ENCODE data around the gene FRS2.

The FRS2 gene

DNA sequence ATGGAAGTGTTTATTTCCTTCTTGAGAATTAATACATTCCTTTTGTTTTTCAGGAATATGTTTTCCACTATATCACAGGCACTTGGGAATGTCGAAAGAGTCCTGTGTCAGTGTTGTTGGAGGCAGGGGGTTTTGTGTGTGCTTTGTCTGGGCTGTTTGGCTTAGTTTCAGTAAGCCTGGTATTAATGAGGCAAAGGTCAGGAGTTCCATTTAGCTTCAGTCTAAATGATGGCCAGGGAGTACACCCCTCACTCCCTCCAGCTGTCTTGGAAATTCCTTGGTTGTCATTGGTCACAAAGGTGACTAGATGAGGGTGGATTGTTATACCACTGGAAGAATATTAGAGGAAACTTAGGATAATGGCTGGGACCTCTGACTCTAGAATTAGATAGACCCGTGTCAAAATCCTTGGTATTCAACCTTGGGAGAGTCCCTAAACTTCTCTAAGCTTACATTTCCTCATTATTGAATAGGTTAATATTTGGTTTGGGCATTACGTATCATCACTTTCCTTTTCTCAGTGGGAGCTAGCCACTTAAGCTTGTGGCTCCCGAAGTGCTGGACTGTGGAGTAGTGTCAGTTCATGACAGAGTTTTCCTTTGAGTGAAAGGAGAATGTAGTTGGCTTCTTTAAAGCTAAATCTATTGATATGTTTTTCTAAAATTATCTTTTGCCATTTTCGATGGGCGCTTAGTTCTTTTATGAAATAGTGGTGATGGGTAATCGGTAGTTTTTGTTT is 5.2 kb downstream of the FRS2 start:
- TF ChIP-seq Cebpa-rat (IDR thresholded peaks at IDR 0.05) = no peak
- H3K4me1 ChIP-seq = peaks cover 14% of the 10 kb centered on the region
- H3K4me2 ChIP-seq = no peak overlapping the region
- H3K27ac ChIP-seq = no peak overlapping the region
- no peak overlapping the region for H3K9ac ChIP-seq
- peaks cover 7% of the 10 kb centered on the region for H3K36me3 ChIP-seq
- H3K9me3 ChIP-seq = peaks cover 6% of the 10 kb centered on the region; the same call in 1 of the 2 replicates
- no peaks in the 10 kb centered on the region for H3K27me3 ChIP-seq
- H4K20me1 ChIP-seq = peaks cover 65% of the 10 kb centered on the region
- H3K4me3 ChIP-seq = no peak overlapping the region

DNA sequence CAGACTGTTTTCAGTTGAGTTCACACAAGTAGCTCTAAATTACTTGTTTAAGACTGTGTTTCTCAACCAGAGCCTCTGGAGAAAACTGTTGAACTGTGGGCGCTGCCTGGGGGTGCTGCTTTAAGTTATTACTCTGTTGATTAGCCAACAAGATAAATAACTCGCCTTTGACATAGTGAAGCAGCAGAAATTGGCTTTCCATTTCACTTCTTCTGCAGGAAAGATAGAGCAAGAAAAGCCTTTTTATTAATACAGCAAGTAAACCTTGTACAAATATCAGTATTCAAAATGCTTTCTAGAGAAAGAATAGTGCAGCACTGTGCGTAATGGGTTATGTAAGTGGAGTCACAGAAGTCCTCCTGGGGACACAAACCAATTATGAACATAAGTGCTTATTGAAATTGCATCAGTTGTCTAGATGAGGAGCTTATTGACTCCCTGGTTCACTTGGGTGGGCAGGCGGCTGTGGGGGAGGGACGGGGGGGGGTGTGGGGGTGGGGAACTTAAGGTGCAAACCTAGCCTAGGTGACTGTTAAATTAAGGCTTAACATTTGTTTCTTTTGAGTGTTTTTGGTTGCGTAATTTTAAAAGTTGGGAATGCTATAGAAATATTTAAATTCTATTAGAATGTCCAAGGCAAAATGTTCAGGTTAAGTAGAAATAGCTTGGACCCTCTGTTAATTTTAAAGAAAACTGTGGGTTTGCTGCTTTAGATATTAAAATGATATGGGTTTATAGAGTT is 6.3 kb downstream of the FRS2 start:
- no peak overlapping the region for H3K4me3 ChIP-seq
- no peak overlapping the region for H3K4me2 ChIP-seq
- peaks cover 8% of the 10 kb centered on the region for H3K4me1 ChIP-seq
- TF ChIP-seq Cebpa-rat (IDR thresholded peaks at IDR 0.05) = no peak
- no peaks in the 10 kb centered on the region for H3K27me3 ChIP-seq
- H3K9ac ChIP-seq = no peak overlapping the region
- peaks cover 10% of the 10 kb centered on the region for H3K36me3 ChIP-seq
- H3K27ac ChIP-seq = no peak overlapping the region
- H3K9me3 ChIP-seq = peaks cover 14% of the 10 kb centered on the region
- H4K20me1 ChIP-seq = peaks cover 64% of the 10 kb centered on the region

- peaks cover 46% of the 10 kb centered on the region for H4K20me1 ChIP-seq
- no peaks in the 10 kb centered on the region for H3K27me3 ChIP-seq
- peaks cover 20% of the 10 kb centered on the region for H3K9me3 ChIP-seq
- H3K4me3 ChIP-seq = no peak overlapping the region
- no peak overlapping the region for H3K9ac ChIP-seq
- H3K4me1 ChIP-seq = no peaks in the 10 kb centered on the region
- H3K36me3 ChIP-seq = peaks cover 13% of the 10 kb centered on the region
- no peak for TF ChIP-seq Cebpa-rat (IDR thresholded peaks at IDR 0.05)
- no peak overlapping the region for H3K4me2 ChIP-seq
- H3K27ac ChIP-seq = no peak overlapping the region
Measured at GRCh38 chr12:69479675-69480074, 9.5 kb downstream of the FRS2 start.

GRCh38 chr12:69480698-69481097 is 10.5 kb downstream of the FRS2 start:
- Histone ChIP-seq H3K9ac (no peak overlapping the region), H4K20me1 (peaks cover 37% of the 10 kb centered on the region), H3K27me3 (no peaks in the 10 kb centered on the region), H3K36me3 (peaks cover 23% of the 10 kb centered on the region), H3K4me3 (no peak overlapping the region), H3K4me2 (no peak overlapping the region), H3K9me3 (peaks cover 30% of the 10 kb centered on the region), H3K4me1 (no peaks in the 10 kb centered on the region), H3K27ac (no peak overlapping the region)
- no peak for TF ChIP-seq Cebpa-rat (IDR thresholded peaks at IDR 0.05)

DNA sequence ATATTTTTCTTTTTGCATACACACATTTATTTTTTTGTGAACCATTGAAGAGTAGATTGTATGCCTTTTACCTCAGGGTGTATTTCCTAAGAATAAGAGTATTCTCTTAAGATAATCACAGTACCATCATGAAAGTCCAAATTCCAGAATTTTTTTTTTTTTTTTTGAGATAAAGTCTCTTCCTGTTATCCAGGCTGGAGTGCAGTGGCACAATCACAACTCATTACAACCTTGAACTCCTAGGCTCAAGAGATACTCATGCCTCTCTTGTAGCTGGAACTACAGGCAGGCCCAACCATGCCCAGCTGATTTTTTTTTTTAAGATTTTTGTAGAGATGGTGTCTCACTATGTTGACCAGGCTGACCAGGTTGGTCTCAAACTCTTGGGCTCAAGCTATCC is 10.9 kb downstream of the FRS2 start:
- no peak for TF ChIP-seq Cebpa-rat (IDR thresholded peaks at IDR 0.05)
- peaks cover 35% of the 10 kb centered on the region for H3K9me3 ChIP-seq
- H3K9ac ChIP-seq = no peak overlapping the region
- peaks cover 33% of the 10 kb centered on the region for H4K20me1 ChIP-seq
- no peak overlapping the region for H3K4me3 ChIP-seq
- no peak overlapping the region for H3K4me2 ChIP-seq
- H3K36me3 ChIP-seq = peaks cover 26% of the 10 kb centered on the region
- H3K27ac ChIP-seq = no peak overlapping the region
- no peaks in the 10 kb centered on the region for H3K4me1 ChIP-seq
- H3K27me3 ChIP-seq = no peaks in the 10 kb centered on the region

DNA sequence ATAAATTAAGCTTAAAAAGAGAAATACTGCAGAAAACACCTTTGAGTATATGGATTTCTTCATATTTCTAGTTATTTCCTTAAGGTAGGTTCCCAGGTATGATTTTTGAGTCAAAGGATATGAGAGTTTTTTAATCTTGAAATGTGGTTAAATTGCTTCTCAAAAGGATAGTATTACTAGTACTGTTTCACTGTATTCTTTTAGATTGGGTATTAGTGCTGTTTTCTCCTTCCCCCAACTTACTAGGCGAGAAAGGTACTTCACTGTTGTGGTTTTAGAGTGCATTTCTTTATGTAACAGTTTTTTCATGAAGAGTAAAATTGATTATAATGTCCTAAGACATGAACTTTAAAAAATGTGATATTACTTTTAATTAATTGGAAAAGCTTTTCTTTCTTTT is 13.5 kb downstream of the FRS2 start:
- H3K4me1 ChIP-seq = no peaks in the 10 kb centered on the region
- no peak overlapping the region for H3K4me2 ChIP-seq
- peaks cover 49% of the 10 kb centered on the region for H3K36me3 ChIP-seq
- H3K9me3 ChIP-seq = peaks cover 60% of the 10 kb centered on the region
- peaks cover 29% of the 10 kb centered on the region; the same call in 1 of the 2 replicates for H4K20me1 ChIP-seq
- no peak overlapping the region for H3K9ac ChIP-seq
- no peaks in the 10 kb centered on the region for H3K27me3 ChIP-seq
- no peak overlapping the region for H3K27ac ChIP-seq
- no peak for TF ChIP-seq Cebpa-rat (IDR thresholded peaks at IDR 0.05)
- H3K4me3 ChIP-seq = no peak overlapping the region

DNA sequence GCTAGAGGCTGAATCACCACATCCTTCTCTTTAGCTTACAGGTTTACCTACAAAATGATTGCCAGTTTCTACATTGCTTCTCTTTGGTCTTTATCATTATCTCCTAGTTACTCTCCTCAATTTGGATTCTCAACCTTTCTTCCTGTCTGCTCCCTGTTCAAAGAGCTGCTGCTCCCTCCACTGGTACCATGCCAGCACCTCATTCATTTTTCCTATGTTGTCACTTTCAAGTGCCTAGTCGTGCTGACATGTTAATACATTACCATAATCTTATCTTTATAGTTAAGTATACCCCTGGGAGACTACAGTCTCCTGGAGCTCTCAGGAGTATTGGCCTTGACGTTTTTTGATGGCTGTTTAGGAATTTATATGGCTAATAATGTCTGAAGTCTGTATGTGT is 14.2 kb downstream of the FRS2 start:
- Histone ChIP-seq H3K27ac (no peak overlapping the region), H3K4me2 (no peak overlapping the region), H4K20me1 (peaks cover 31% of the 10 kb centered on the region; the same call in 1 of the 2 replicates), H3K36me3 (peaks cover 49% of the 10 kb centered on the region), H3K9ac (no peak overlapping the region), H3K9me3 (peaks cover 63% of the 10 kb centered on the region), H3K4me3 (no peak overlapping the region), H3K27me3 (no peaks in the 10 kb centered on the region), H3K4me1 (no peaks in the 10 kb centered on the region)
- TF ChIP-seq Cebpa-rat (IDR thresholded peaks at IDR 0.05) = no peak

- Histone ChIP-seq H3K4me1 (no peaks in the 10 kb centered on the region), H3K4me2 (no peak overlapping the region), H3K9ac (no peak overlapping the region), H3K27me3 (no peaks in the 10 kb centered on the region), H3K4me3 (no peak overlapping the region), H3K9me3 (peaks cover 64% of the 10 kb centered on the region), H3K27ac (no peak overlapping the region), H3K36me3 (peaks cover 51% of the 10 kb centered on the region), H4K20me1 (peaks cover 26% of the 10 kb centered on the region)
- no peak for TF ChIP-seq Cebpa-rat (IDR thresholded peaks at IDR 0.05)
Measured at GRCh38 chr12:69490920-69491643, 20.9 kb downstream of the FRS2 start.

GRCh38 chr12:69492739-69493138 is 22.6 kb downstream of the FRS2 start:
- H3K9me3 ChIP-seq = peaks cover 50% of the 10 kb centered on the region
- H3K27me3 ChIP-seq = no peaks in the 10 kb centered on the region

More at GRCh38 chr12:69492739-69493138, 22.6 kb downstream of the FRS2 start:
- peaks cover 35% of the 10 kb centered on the region for H3K36me3 ChIP-seq
- peaks cover 6% of the 10 kb centered on the region; the same call in 1 of the 2 replicates for H3K4me1 ChIP-seq
- H3K4me3 ChIP-seq = no peak overlapping the region
- H3K9ac ChIP-seq = no peak overlapping the region
- no peak for TF ChIP-seq Cebpa-rat (IDR thresholded peaks at IDR 0.05)
- H4K20me1 ChIP-seq = peaks cover 28% of the 10 kb centered on the region
- H3K27ac ChIP-seq = no peak overlapping the region
- no peak overlapping the region for H3K4me2 ChIP-seq

Data from BLaER1 (cell line).